IPS-NIHi7 (cell line): ENCODE measurements around the gene TRAPPC2L.
"Not testable (repeated sequence)": the region's sequence is repeated elsewhere in the genome, so short reads cannot be mapped to it uniquely, and the experiment has no call there.

Source experiments
- DNase-seq: peaks from one replicate; pipeline ENCODE4 v3.0.0; 2012; ENCODE audit warnings: mixed read lengths; ENCODE audit errors: extremely low spot score

The TRAPPC2L gene

DNA sequence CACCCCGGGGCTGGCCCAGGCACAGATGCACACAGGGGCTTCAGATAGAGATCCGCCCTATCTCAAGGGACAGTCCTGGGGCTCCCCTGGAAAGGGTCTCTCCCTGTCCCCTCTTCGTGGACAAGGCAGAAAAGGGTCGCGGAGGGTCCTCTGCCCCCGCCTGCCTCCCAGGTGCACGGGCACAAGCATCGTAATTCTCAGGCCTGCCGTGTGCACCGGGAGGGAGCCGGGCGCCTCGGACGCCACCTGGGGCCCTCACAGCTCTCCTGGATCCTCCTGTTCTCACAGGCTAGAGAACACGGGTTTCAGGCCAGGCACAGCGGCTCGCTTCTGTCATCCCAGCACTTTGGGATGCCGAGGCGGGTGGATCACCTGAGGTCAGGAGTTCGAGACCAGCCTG lies 21.4 kb downstream of the TRAPPC2L start:
- no peak for DNase-seq

DNA sequence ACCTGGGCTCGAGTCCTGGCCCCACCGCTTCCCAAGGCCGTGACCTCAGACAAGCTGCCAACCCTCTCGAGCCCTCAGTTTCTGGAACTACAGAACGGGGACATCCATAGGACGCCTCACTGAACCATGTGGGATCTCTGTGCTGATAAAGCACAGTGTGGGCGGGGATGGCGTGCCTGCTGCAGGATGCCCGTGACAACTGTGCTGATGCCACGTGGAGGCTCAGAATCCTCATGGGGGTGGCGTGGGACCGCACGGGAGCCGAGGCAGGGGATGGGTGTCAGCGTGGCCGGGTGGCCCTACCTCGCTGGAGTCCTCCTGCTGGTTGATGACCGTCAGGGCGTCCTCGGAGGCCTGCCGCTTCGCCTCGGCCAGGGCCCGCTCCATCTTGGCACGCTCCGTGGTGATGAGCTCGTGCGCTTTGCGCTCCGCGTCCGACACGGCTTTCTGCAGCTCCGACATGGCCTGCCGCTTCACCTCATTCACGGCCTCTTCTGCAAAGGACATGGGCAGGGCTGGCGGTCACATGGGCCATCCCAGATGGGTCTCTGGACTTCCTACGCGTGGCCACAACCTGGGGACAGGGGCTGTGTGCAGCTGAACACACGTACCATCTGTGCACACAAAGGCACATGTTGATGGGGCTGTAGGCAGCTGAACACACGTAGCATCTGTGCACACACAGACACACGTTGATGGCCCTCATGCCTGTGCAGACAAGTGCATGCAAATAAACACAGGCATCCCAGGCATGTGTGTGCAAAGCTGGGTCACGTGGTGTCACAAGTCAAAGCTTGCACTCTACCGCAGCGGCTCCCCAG lies 22.2 kb downstream of the TRAPPC2L start:
- DNase-seq = no peak

DNA sequence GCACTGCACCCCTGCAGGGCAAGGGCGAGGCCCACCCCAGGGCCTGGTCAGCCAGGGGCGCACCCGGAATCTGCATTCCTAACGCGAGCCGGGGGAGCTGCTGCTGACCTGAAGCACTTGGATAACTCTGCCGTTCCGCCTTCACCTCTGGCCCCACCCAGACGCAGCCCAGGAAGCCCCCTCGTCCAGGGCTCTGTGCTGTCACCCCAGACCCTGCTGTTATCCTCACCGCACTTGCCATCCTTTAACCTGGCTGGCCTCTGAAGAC lies 22.8 kb downstream of the TRAPPC2L start:
- DNase-seq = no peak

DNA sequence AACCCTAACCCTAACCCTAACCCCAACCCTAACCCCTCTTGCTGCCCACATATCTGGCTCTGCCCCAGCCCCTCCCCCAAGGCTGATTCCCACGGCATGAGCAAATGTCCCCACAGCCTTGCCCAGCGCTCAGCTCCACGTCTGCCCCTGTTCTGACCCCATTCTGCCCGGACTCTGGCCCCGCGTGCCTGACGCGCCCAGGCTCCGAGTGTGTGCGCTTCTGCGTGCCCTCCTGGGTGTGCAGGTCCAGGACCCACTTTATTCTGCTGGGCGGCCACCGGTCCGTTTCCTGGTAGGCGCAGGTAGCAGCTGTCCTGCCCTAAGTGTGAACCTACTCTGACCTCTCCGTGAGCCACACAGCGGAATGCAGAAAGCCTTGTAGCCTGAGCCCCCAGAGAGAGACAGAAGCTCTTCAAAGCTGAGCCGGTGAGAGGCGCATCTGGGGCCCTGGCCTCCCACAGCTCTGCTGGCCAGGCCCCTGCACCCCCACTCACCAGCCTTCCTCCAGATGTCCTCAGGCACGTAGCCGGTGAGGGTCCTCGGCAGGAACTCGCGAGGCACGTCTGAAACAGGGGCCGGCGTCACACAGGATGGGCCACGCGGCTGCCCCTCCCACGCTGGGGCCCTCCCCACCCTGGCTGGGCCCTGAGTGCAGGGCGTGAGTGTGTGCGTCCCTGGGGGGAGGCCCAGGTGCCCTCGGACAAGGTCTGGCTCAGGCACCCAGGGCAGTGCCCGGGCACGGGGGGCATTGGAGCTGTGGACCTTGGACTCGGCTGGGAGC lies 23.5 kb downstream of the TRAPPC2L start:
- no peak for DNase-seq

DNA sequence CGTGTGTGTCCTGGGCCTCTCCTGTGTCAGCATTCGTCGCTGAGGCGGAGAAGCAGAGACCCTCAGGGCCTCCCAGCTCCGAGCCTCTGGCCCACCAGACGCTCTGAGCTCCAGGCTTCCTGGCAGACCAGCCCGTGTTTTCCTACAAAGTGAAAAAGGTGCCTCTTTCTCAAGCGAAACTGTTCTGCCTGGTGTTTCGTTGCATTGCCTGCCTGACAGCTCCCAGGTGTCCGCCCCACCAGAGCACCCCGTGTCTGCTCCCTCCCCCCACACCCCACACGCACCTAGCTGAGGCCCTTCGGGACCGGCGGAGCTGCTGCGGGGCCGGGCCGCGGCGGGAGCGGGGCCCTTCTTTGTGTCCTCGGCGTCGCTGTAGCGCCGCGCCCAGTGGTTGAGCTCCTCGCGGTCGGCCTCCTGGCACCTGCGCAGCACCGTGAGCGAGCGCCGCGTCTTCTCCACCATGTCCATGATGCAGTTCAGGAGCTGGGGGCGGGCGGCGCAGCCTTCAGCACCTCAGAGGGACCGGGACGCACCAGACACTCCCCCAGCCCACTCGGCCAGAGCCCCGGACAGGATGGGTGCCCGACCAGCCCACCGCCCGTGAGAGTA lies 24.2 kb downstream of the TRAPPC2L start:
- DNase-seq = no peak

DNA sequence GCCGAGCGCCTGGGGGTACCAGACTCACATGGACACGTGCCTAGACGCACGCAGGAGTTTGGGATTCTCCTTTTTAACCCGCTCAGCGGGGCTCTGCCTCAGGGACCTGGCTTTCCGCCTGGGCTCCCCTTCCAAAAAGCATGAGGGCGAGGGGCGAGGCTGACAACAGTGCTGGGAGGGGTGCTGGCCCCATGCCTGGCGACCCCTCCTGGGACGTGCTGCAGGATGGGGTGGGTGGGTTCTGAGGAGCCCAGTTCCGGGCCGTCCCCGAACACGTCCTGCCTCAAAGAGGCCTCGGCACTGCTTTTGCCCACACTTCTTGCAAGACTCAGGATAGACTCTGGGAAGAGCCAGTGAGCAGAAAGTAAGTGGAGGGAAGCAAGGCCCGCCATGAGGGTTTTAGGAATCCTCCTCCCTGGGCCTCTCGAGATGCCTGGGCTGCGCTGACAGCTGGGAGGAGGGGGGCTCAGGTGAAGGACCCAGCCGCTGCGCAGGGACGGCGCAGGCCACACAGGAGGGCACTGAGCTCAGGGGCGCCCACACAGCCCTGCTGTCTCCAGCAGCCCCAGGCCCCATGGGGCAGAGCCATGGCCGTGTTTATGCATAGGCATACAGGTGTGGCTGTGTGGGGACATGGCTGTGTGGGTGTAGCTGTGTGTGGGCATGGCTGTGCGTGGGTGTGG lies 24.9 kb downstream of the TRAPPC2L start:
- DNase-seq = no peak

DNA sequence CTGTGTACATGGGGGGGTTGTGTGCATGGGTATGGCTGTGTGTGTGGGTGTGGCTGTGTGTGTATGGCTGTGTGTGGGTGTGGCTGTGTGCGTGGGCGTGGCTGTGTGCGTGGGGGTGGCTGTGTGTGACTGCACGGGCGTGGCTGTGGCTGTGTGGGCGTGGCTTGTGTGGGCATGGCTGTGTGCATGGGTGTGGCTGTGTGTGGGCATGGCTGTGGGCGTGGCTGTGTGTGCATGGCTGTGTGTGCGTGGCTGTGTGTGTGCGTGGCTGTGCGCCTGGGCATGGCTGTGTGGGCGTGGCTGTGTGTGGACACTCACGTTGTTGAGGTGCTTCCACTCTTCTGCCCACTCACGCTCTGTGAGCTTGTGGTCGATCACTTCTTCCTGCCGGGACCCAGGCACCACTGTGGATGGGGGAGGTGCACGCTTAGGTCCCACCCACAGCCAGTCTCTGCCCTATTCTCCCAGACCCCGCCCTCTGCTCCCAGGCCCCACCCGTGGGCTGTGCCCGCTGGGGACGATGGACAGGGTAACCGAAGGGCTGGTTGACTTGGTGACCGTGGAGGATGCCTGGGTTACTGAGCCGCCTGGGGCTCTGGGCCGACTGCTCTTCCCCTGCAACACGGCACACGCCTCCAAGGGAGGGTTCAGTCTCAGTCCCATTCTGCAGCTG lies 25.6 kb downstream of the TRAPPC2L start:
- no peak for DNase-seq

DNA sequence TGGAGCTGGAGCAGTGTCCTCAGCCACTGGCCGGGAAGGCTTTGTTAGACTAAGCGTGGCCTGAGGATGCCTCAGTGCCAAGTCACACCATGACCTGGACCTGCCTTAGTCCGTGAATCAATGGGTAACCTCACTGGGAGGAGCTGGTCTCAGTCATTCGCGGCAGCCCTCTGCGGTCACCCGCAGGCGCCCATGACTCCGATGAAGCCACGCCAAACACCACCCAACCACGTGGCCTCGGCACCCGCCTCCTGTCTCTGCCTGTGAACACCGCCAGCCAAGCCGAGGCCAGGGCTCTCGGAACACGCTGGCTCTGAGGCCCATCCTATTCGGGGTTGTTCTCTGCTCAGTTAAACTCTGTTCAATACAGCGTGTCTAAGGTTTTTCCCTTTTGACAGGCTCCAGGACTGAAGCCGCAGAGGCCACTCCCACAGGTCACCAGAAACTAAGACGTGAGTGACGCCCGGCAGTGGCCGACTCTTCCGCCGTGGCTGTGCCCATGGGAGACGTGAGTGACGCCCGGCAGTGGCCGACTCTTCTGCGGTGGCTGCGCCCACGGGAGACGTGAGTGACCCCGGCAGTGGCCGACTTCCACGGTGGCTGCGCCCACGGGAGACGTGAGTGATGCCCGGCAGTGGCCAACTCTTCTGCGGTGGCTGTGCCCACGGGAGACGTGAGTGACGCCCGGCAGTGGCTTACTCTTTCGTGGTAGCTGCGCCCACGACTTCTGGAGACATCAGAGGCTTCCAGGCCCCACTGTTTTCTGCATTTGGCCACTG lies 26.4 kb downstream of the TRAPPC2L start:
- DNase-seq = no peak

DNA sequence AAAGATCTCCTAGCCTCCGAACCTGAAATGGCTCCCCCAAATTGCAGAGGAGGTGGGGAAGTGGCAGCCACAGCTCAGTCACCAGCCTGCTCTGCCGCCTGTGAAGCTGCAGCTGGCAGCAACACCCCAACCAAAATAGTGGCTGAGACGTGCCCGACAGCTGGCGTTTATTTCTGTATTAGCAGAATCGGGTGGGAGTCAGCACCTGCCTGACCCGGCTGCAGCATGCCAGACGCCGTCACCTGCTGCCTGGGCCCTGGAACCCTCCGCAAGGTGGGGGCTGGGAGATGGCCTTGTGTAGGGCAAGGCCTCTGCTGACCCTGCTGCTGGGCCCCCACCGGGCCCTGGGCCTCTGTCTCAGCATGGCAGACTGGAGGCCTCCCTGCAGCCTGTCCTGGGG lies 27.0 kb downstream of the TRAPPC2L start:
- no peak for DNase-seq

DNA sequence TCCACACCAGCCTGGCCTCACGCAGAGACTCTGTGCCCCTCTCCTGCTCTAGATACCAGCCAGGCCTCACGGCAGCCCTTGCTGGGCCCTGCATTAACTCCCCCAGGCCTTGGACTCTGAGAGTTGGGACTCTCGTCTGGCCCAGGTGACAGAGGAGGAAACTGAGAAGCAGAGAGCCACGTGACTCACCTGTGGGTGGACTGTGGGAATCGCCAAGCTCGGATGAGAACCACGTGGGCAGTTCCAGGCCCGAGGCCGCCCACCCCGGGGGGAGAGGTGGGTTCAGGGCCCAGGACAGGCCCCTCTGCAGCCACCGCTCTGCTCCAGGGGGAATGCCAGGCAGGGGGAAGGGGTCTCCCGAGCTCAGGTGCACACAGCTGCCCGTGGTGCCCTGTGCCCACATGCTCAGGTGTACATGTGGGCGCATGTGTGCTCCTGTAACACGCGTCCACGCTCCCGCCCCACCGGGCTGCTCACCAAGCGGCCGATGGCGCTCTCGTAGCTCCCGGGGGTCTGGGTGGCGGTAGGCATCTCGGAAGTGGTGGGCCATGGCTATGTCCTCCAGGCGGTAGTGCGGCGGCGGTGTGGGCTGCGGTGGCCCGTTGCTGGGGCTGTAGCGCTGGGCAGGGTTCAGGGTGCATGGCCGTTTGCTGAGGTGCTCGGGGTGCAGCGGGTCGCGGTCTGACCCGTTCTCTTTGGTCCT lies 27.8 kb downstream of the TRAPPC2L start:
- no peak for DNase-seq

DNA sequence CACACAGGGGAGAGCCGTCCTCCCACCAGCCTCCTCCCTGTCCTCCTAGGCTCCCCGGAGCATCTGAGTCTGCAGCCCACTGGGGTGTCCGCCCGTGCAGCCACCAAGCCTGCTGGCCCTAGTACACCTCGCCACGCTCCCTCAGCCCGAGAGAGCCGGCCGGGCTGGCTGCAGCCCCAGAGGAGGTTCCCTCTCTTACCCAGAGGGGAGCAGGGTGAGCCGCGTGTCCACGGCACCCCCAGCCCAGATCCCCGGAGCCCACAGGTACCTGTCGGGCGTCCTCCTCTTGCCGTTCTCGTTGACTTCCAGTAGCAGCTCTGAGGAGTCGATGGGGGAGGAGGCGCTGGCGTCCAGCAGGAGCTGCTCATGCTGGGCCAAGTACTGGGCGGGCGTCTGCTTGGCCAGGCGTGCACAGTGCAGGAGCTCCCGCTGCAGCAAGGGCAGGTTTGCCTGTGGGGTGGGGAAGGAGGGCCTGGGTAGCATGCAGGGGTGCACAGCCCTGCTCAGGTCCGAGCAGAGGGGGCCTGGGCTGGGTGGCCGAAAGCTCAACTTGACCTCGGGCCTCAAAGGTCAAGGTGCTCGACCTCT lies 28.9 kb downstream of the TRAPPC2L start:
- DNase-seq = no peak

DNA sequence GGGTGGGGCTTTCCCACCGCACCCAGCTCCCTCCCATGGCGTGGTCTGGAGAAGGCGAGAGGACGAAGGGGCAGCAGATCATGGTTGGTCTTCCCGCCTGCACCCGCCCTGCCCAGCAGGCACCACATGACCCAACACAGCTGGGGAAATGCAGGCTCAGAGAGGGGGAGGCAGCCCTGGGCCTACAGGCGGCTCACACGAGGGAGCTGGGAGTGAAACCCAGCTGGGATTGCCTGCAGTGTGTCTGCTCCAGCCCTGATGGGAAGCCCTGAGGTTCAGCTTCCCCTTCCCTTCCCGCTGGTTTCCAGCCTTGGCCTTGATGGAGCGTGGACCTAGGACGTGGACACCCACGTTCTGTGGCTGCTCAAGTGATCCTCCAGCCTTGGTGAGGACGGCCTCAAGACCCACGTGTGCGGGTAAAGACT lies 29.5 kb downstream of the TRAPPC2L start:
- DNase-seq = no peak

DNA sequence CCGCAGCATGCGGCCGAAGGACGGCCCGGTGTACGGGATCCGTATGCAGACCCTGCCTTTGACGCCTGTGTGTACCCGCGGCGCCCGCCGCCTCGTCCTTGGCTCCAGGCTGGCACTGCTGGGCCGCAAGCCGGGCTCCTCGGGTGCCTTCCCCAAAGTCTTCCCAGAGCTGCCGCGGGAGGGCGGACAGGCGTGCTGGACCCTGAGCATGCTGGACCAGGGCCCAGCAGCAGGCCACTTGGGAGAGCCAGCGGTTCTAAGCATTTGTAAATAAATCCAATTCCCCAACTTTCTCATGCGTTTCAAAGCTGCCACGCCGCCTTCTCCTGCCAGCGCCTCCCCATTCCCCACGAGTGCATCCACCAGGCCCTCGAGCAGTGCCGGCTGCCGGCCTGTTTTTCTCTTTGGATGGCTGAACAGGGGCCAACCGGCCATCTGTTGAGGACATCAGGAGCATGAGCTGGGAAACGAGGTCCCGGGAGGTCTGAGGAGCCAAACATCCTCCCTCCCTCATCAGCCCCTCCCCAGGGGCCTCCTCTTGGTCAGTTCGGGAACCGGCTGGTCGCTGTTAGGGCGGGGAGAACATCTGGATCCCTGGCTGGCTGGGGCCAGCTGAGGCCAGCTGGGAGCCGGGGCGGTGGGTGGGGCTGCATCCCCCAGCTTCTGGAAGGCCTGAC lies 30.1 kb downstream of the TRAPPC2L start:
- DNase-seq = no peak

DNA sequence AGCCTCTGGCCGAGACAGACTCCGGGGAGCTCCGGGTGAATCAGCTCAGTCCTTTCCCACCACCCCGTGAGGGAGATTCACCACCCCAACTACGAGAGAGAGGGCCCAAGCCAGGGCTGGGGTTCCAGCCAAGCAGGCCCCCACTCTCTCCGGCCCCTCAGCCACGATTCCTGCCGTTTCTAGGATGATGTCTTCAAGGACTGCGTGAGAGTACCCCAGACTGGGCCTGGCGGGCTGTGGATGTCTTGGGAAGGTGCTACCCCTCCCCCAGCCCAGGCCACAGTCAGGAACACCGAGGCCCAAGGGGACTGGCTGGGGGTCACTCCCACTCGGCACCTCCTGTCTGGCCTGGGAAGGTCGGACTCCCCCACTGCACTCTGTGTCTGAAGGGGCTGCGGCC lies 31.1 kb downstream of the TRAPPC2L start:
- DNase-seq = no peak

DNA sequence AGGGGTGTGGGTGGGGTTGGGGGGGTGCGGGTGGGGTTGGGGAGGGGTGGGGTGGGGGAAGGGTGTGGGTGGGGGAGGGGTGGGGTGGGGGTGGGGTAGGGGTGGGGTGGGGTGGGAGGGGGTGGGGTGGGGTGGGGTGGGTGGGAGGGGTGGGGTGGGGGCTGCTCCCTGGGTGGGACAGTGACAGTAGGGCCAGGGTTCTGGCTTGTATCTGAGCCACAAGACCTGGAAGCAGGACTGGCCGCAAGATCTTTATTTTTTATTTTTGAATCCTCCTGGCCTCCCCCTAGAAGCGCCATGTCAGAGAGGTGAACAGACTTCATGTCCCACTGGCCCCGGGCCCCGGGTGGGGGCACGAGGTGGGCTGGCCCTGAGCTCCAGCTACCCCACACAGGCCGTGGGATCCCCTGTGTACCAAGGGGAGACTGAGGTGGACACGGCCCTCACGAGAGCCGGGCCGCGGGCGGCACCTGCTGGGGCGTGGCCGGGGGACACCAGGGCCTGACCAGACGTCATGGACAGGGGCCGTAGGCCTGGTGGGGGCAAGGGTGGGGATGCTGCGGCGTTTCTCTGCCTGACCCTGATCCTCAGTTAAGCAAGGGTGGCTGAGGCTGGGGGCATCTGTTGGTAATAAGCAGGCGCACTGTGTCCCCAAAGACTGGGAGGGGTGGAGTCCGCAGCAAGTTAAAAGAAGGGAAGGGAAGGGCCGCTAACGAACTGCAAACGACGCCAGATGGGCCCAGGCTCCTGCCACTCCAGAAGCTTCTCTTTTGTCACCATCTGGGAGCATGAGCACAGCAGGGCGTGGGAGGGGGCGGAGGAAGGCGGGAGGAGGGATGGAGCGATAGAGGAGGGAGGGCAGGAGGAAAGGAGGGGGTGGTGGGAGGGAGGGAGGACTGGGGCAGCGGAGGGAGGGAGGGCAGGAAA lies 31.8 kb downstream of the TRAPPC2L start:
- DNase-seq = no peak

DNA sequence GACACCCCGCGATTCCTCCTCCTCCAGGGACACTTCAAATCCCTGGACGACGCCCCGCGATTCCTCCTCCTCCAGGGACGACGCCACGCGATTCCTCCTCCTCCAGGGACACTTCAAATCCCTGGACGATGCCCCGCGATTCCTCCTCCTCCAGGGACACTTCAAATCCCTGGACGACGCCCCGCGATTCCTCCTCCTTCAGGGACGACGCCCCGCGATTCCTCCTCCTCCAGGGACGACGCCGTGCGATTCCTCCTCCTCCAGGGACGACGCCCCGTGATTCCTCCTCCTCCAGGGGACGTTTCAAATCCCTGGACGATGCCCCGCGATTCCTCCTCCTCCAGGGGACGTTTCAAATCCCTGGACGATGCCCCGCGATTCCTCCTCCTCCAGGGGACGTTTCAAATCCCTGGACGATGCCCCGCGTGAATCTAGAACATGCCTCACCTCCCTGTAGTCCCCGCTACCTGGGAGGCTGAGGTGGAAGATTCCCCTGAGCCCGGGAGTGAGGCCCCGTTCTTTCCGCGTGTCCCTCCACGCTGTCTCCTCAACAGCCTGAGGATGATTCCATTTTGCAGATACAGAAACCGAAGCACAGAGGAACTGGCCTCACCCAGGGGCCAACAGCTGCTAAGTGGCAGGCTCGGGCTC lies 32.9 kb downstream of the TRAPPC2L start:
- DNase-seq = not testable (repeated sequence)

DNA sequence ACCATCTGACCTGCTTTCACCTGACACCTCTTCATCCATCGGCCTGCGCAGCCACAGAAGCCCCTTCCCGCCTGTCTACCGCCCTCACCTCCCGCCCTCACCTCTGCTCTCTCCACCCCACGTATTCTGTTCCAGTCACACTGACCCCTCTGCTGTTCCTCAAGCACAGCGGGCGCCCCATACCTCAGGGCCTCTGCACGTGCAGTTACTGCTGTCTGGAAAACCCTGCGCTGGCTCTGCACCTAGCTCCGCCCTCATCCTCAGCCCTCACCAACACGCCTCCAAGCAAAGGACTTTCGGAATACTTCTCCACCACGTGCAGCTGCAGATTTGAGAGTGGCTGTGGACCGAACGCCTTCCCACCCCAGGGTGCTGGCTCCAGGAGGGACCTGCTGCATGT lies 34.2 kb downstream of the TRAPPC2L start:
- DNase-seq = no peak

DNA sequence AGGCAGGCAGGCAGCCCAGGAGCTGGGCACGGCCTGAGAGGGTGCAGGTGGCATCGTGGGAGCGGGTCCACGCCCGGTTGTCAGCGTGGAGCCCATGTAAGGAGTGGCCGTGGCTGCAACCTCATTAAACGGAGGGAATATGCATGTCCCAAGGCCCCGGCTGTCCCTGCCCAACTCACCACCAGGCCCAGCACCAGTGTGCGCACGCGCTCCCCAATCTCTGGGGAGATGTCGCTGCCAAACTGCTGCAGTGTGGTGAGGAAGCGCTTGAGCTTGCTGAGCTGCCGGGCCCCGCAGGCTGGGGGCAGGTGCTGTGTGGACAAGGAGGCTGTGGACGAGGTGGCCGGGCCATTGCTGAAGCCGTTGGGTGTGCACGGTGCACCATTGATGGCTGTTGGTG lies 35.1 kb downstream of the TRAPPC2L start:
- no peak for DNase-seq
